Stimulated activated CD8-positive, alpha-beta memory T cell treated with anti-CD3 and anti-CD28 coated beads, Interleukin-12 subunit alpha, Interleukin-12 subunit beta, amount 100 ng/mL, for 1 hour (primary cell): Measurements from ENCODE around the gene CDK17.
"Not testable (repeated sequence)": the region's sequence is repeated elsewhere in the genome, so short reads cannot be mapped to it uniquely, and the experiment has no call there.

Experiments
- DNase-seq: peaks from one replicate; pipeline ENCODE4 v3.0.0-alpha.2; 2020; ENCODE audit warnings: low read depth

Gene CDK17

DNA sequence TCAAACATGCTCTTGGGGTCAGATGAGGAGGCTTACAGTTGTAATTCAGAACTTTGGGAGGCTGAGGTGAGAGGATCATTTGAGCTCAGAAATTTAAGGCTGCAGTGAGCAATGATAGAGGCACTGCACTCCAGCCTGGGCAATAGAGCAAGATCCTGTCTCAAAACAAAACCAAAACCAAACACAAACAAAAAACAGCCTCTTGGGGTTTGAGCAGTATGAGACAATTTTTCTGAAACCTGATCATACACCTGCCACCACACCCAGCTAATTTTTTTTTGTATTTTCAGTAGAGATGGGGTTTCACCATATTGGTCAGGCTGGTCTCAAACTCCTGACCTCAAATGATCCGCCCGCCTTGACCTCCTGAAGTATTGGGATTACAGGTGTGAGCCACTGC lies 17.4 kb upstream of the CDK17 start:
- not testable (repeated sequence) for DNase-seq

DNA sequence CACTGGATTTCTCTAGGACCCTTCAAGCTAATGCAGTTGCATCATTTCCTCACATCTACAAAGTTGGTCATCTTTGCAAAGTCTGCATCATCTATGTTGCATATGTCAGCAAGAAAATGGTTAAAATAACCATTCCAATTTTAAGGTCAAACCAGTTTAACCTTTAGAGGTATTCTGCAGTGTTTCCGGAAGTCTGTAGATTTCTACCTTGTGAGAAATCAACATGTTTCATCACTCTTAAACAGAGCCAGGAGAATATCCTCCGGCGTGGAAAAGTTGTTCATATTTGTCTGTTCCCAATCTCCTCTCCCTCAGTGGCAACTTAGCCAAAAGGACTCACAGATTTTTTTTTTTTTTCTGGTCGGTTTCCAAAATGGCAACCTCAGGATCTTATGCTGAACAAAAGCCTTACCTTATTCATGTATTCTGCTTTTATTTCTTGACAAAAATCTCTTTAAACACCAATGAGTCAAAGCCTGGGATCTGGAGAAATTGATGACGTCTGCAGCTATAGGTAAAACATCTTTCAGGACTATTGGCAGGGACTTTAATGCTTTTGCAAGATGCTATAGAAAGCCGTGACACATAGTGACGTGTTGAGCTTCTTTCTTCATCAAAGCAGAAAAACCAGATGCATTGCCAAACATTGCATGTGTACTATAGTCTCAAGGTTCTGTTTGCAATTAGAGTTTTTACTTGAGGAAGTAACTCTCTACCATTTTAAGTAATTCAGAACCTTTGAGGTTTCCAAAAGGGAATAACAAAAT lies 16.0 kb upstream of the CDK17 start:
- no peak for DNase-seq

DNA sequence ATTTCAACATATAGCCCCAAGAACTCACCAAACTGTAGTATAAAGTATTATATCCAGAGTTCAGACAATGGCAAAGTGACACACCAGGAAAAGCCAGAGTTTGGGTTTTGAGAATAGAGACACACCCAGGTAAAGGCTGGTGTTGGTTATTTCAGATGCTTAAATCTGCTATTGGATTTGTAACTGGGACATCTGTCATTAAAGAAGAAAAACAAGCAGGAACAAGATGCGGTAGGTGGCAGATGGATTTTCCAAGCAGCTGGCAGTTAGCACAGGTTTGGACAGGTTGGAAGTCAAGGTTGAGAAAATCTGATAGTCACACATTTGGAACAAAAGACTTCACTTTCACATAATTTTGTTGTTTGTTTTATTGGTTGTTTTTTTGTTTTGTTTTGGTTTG lies 14.4 kb upstream of the CDK17 start:
- no peak for DNase-seq

DNA sequence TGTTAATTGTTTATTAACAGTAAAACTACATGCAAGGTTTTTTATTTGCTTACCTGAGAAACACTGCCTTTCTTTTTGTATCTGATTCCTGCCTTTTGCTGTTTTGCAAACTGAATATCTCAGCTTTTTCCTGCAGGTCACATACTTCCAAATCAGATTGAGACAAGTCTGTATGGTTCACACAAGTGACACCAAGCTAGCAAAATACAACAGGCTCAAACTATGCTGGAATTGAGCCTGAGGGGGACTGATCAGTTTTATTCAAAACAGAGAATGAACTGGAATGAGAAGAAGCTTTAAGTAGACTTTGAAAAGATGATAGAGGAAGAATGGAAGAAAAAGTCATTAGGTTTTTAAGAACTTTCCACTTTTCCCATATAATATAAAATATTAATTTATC lies 12.2 kb upstream of the CDK17 start:
- no peak for DNase-seq

DNA sequence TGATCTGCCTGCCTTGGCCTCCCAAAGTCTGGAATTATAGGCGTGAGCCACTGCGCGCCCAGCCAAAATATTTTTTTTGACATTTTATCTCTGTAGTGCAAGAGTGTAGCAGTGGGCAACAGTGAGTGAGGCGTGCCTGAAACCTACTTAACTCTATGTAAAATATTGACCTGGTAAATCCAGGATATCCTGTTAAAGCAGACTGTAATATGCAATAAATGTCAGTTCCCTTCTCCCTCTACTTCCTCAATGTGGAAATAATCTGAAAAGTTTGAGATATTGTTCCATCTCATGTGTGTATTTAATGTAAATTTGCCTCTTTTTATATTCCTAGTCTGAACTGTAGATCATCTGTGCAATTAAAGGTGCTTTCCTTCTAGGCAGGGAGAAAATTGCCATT lies 9.5 kb upstream of the CDK17 start:
- DNase-seq: no peak

DNA sequence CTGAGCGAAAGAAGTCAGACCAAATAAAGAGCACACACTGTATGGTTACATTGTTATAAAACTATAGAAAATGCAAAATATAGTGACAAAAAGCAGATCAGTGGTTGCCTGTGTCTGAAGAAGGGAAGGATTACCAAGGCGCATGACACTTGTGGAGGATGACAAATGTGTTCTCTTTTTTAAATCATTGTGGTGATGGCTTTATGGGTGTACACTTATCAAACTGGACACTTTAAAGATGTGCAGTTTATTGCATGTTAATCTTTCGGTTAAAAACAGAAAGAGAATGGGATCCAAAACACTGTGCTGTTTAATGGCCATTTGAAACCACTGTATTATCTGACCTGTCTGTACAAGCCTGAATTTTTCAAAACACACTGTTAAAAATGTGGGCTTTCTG lies 8.8 kb upstream of the CDK17 start:
- no peak for DNase-seq

DNA sequence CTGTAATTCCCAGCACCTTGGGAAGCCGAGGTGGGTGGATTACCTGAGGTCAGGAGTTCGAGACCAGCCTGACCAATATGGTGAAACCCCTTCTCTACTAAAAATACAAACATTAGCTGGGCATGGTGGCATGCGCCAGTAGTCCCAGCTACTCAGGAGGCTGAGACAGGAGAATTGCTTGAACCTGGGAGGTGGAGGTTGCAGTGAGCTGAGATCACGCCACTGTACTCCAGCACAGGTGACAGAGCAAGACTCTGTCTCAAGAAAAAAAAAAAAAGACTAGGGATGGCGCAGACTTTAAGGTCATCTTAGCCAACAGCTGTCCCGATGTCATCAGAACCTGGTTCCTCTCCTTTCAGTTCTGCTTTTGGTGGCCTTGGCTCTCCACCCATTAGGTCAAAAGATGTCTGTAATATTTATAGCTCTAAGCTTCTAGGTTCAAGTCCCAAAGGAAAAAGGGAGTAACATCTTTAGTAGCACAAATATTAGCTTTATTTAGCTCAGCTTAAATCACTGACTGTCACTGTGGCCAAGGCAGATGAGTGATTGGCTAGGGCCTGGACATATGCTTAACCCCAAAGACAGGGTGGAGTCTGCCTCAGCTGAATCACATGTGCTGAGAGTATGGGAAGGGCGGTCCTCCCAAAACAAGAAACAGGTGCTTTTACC lies 7.3 kb upstream of the CDK17 start:
- DNase-seq: not testable (repeated sequence)

DNA sequence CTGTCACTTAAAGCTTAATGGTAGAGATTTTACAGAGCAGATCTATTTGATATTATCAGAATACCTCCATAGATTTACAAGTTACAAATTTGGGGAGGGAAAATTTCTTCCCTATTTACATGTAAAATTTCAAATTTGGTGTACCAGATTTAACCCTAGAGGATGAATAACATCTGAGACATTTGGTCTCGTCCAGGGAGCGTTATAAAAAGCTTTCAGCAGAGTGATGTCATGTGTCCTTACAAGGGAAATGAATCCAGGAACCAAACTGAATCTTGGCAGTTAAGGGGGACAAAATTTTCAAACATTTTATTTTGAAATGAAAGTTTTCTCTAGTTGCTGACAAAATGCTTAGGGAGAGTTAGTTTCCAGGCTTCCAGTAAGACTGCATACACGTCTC lies 4.5 kb upstream of the CDK17 start:
- DNase-seq: no peak

DNA sequence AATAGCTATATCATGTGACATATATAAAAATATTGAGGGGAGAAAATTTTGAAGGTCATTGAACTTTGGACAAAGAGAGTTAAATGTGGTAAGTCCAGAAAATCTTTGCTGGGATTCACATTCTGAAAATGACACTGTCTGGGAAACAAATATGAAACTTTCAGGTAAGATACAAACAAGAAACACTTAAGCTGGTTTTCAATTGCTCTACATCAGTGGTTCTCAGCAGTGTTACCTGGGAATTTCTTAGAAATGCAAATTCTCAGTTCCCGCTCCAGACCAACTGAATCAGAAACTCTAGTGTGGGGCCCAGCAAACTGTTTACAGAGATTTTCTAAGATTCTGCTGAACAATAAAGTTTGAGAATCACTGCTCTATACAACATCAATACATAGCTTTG lies 3.6 kb upstream of the CDK17 start:
- DNase-seq: no peak

DNA sequence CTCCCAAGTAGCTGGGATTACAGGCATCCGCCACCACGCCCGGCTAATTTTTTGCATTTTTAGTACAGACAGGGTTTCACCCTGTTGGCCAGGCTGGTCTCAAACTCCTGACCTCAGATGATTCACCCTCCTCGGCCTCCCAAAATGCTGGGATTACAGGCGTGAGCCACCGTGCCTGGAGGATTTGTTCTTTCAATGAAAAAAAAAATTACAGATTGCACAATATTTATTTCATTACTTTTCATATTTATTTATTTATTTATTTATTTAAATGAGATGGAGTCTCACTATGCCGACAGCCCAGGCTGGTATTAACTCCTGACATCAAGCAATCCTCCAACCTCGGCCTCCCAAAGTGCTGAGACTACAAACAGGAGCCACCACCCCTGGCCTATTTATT lies 2.3 kb upstream of the CDK17 start:
- not testable (repeated sequence) for DNase-seq

DNA sequence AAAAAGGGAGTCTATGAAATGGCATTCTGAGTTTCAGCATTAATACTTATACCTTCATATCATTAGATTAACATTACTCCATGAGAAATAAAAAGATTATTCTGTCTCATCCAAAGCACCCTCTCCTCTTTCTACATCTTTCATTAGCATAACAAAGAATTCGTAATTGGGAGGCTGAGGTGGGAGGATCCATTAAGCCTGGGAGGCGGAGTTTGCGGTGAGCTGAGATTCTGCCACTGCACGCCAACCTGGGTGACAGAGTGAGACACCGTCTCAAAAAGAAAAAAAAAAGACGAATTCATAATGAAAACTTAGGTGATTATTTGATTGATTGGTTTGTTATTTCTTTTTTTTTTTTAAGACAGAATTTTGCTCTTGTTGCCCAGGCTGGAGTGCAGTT lies 1.8 kb upstream of the CDK17 start:
- DNase-seq: no peak

DNA sequence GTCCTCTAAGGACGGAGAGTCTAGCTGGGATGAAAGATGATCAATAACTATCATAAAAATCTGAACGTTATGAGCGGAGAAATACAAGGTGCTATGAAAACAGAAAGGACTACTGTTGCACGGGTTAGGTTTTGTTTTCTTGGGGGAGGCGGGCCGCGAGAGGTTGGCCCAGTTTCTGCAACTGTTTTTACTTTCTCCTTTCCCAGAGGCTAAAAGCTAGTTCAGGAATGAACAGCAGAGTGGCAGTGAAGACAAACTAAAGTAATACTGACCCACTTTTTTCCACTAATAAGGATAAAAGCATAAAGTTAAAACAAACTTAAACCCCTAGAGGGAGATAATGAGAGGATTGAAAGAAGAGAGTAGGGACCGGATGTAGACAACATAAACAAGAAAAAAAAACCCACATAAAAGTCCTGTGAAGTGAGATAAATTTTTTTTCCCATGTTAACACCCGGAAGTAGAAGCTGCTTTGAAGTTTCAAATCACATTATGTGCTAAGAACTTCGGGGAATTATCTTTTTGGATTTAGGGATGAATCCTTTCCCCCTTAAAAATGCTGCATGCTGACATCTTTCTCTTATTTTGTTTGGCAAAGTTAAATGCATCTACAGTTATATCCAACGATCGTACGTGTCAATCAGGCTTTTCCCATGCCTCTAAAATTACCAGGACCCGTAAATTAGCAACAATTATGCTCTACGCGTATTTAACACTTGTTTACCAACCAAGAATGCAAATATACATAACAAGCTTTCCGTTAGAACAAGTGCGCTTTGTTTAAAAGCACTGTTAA lies 1.0 kb upstream of the CDK17 start:
- no peak for DNase-seq

DNA sequence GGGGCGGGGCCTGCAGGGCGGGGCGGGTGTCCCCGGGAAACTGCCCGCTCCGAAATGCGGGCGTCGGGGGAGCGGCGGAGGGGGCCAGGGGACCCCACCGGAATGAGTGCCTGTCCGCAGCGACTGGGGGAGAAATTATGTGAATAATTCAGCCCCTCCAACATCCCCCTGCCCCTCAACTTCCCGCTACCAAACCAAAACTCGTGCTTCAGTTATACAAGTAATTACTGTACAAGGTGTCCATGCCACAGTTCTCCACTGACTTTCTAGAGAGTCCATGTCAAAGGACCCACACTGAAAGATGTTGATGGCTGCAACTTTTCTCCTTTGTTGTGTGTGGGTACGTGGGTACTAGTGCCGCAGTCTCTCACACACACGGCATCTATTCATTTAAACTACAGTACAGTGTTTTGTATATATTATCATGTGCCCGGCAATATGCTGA lies 414 bp upstream of the CDK17 start:
- DNase-seq: no peak

DNA sequence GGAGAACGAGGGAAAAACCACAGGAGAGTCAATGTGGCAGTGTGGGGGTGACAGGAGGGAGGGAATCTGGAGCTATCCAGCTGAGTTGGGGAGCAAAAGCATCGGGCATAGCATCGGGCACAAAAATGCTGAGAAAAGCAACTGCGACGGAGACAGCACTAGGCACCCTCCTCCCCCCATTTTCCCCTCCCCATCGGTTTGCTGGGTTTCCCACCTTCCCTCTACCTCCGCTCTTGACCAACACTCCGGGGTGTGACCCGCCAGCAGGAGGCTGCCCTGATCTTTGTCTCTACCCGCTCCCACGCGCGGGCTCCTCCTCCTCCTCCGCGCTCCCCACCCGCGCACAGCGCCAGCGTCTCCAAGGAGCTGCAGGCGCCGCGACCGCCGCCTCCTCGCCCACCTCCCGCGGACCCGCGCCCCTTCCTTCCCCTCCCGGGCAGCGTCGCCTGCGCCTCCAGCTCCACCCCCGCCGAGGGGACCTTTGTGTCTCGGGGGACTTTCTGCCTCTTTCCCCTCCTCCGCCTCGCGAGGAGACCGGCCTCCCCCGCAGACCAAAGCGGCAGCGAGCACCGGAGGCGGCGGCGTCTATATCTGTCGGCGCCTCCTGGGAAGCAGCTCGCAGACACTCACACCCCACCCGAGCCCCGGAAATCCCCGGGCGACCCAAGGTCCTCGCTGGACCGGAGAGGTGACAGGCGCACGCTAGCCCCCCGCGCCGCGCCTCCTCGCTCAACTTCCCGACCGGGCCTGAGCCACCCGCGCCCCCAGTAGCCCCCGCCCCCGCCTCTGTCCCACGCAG lies 920 bp downstream of the CDK17 start:
- peak; percentile 53 for DNase-seq

DNA sequence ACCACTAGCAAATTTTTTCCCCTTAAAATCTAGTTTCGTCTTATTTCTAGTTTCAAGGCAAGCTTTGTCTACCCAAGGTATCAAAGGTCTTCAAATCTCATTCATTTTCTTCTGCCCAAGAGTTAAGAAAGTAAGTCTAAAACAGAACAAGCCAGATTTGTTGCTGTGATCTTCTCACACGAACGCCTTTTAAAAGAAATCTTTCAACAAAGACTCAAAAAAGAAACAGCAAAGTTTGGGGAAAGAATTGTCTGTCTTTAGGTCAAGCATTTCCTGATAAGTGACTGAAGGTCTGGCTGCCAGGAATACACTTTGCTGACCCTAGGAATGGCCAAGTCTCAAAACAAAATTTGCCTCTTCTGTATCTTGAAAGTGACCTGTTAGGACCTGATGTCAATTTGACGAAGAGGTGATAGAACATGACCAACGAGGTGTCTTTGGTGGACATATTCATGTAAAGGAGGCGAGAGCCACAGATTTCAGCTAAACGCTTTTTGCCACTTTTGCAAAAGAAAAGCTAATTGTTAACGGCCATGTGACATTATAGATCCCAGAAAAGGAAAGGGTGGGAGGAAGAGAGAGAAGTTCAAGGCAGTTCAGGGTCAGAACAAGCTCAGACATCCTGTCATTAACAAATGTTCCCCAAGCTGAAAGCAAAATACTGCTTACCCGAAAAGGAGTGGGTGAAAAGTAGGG lies 1.7 kb downstream of the CDK17 start:
- no peak for DNase-seq

DNA sequence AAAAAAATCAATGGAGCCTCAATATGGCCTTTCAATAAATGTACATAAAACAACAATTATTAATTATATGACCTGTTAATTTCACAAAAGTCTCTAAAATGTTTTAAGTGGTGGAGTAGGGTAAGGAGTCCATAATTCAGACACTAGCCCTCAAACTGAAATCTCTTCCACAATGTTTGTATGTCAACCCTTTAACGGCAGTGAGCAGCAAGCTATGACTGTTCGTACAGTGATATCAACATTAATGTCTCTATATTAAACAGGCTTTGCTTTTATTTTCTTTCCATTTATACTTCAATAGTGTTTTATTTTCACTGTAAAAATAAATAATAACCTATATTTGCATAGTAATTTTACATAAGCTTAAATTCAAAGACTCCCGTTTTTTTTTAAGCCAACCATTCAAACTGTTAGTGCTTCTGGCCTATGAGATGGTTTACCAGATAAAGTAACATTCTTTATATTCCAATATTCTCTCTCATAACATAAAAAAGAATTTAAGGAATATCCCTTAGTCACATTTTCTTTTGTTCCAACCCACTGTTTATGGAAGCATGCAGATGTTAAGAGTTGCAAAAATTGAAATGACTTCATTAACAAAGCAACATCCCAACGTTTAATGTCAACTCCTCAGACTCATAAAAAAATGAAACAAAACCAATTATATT lies 2.3 kb downstream of the CDK17 start:
- no peak for DNase-seq

DNA sequence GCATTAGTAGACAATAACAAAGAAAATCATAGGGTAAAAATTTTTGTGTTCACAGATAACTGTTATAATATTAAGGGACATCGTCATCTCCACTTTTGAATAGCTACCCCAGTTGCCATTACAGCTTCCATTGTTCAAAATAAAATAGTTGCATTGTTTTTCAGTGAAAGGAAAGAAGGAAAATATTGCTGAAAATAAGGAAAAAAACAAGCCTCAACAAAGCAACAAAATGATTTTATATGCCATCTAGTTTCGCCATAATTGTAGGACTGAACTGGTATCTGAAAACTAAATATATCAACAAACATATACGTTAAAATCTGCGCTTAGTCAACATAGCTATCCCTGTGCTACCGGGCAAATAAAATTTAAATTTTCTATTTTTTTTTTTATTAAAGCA lies 3.3 kb downstream of the CDK17 start:
- DNase-seq: no peak

DNA sequence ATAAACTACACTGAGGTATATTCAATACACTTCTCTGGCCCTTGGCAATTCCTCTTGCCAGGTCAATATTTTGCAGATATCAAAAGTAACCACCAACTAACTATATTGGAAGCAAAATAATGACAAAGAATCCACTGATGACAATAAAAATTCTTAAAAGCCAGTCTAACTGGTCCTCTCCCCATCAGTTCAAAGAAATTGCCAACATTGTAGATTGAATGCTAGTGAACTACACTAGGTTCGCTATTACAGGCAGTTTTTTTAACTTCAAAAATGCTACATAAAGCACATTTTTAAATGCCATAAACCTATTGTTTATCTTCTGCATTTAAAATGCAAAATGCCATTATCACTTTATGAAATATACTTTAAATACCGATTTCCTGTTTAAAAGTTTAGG lies 4.0 kb downstream of the CDK17 start:
- DNase-seq: no peak

DNA sequence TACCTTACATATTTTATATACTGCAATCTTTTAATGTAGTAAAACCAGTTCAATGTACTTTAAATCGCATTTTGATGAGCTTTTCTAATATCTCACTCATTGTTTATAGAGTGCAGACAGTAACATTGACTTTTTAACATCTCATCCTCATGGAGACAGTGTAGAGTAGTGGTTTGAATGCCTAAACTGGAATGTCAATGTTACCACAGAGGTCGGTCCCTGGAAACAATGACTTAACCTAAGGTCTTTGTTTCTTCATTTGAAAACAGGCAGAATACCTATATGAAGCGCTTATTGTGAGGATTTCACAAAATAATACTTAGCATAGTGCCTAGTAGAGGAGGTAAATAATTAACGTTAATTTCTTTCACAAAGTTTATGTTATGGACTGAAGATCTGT lies 5.0 kb downstream of the CDK17 start:
- DNase-seq: no peak

DNA sequence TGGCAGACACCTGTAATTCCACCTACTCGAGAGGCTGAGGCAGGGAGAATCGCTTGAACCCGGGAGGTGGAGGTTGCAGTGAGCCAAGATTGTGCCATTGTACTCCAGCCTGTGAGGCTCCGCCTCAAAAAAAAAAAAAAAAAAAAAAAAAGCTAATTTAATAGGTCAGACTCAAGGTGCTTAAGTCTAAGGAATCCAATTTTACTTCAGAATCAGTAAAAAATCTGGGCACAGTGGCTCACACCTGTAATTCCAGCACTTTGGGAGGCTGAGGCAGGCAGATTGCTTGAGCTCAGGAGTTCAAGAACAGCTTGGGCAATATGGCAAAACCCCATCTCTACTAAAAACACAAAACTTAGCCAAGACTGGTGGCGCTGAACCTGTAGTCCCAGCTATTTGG lies 7.0 kb downstream of the CDK17 start:
- DNase-seq: not testable (repeated sequence)

DNA sequence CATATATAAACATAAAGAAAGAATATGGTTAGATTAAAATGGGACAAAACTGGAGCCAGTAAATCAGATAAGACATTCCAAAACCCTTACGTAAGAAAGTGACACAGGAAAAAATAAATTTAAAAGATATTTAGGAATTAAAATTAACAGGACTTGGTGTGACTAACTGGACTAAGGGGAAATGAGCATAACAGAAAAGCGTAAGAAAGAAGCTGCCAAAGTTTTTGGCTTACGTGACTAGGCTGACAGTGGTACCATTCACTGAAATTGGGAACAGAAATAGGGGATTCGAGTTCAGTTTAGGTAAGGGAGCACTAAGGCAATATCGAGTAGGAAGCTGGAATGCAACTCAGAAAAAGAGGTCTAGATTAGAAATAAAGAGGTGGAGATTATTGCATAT lies 7.8 kb downstream of the CDK17 start:
- no peak for DNase-seq
